OCI-LY3 (cell line): Measurements from ENCODE around the gene FBXO47.

Experiments used
- EZH2phosphoT487 ChIP-seq: fragments of 200-600 bp; shearing (Covaris generic); IDR thresholded peaks from 2 replicates; pipeline ENCODE4 v1.6.1; 2018; ENCODE audit warnings: antibody characterized with exemption, mixed run types, low read depth
- TF ChIP-seq, protein P1 (sequence below): fragments of 200-600, 300-600 bp; sonication (generic); IDR thresholded peaks from 2 replicates; pipeline ENCODE4 v1.5.1; 2014; ENCODE audit warnings: antibody characterized with exemption, low read length, low read depth

DNA sequence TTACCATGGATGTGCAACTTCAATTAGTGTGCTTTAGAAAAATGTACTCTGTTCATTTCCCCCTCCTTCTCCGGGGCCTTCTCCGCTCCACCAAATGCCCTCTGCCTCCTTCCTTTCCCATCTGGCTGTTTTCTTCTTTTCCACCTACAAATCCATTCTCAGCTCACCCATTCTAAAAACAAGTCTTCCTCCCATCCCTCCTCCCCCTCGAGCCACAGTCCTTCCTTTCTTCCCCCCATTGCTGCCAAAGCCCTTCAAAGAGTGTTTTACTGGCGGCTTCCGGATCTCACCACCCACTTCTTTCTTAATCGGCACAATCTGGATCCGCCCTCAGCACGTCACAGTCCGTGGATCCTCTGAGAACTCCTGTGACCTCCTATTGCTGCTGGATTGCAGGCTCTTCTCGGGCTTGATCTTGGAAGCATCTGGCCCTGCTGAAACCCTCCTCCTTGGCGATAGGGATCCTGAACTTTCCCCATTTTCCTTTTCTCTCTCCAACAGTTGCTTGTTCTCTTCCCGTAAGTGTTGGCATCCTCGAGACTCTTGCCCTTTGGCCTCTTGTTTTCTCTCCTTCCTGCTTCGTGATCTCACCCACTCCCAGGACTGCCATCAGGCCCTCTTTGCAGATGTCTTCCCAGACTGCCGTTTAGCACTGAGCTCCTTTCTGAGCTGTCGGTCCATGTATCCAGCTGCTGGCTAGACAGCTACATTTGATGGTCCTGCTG is 36.0 kb upstream of the FBXO47 start:
- TF ChIP-seq, protein P1, sequence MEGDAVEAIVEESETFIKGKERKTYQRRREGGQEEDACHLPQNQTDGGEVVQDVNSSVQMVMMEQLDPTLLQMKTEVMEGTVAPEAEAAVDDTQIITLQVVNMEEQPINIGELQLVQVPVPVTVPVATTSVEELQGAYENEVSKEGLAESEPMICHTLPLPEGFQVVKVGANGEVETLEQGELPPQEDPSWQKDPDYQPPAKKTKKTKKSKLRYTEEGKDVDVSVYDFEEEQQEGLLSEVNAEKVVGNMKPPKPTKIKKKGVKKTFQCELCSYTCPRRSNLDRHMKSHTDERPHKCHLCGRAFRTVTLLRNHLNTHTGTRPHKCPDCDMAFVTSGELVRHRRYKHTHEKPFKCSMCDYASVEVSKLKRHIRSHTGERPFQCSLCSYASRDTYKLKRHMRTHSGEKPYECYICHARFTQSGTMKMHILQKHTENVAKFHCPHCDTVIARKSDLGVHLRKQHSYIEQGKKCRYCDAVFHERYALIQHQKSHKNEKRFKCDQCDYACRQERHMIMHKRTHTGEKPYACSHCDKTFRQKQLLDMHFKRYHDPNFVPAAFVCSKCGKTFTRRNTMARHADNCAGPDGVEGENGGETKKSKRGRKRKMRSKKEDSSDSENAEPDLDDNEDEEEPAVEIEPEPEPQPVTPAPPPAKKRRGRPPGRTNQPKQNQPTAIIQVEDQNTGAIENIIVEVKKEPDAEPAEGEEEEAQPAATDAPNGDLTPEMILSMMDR, result no peak
- no peak for TF ChIP-seq EZH2phosphoT487
